Stomach (tissue), 9 donors: Measurements from ENCODE around the gene CDC25C. TPM values are rescaled to one million over a fixed set of nuclear protein-coding genes. Genes with fewer than 3 reads are reported as not detected.

Experiments used
- DNase-seq, 2 donors: peaks; one replicate each; pipeline versions ENCODE4 v3.0.0 to v3.0.0-alpha.2; 2013 to 2019
- H3K27ac ChIP-seq, 5 donors: fragments of 200-600 bp in 4 of 5; sonication (generic) in 4 of 5; one replicate each; pipeline ENCODE4 v1.5.1; 2013 to 2019; ENCODE audit warnings: mild to moderate bottlenecking in 1 of 5, moderate library complexity in 1 of 5
- H3K27me3 ChIP-seq, 3 donors: fragments of 200-600 bp; sonication (generic); one replicate each; pipeline ENCODE4 v1.5.1; 2017 to 2019; ENCODE audit warnings: mixed run types in 1 of 3
- H3K36me3 ChIP-seq, 4 donors: fragments of 200-600 bp; sonication (generic); 1 replicate in 3 of 4; 2 replicates in 1 of 4; pipeline ENCODE4 v1.5.1; 2016 to 2019
- H3K4me1 ChIP-seq, 4 donors: fragments of 200-600 bp; sonication (generic); one replicate each; pipeline ENCODE4 v1.5.1; 2016 to 2019
- H3K4me3 ChIP-seq, 4 donors: fragments of 200-600 bp; sonication (generic) in 3 of 4; one replicate each; pipeline ENCODE4 v1.5.1; 2016 to 2019; ENCODE audit warnings: mild to moderate bottlenecking in 1 of 4
- H3K9me3 ChIP-seq, 4 donors: fragments of 200-600 bp; sonication (generic); one replicate each; pipeline ENCODE4 v1.5.1; 2016 to 2019
- EP300 ChIP-seq: sonication (generic); formaldehyde crosslinking; IDR thresholded peaks from one replicate; pipeline ENCODE4 v1.6.1; 2017; ENCODE audit warnings: antibody characterized with exemption
- POLR2A ChIP-seq, 4 donors: fragments of 450-650 bp; IDR thresholded peaks; one replicate each; pipeline ENCODE4 v1.6.1; 2016; ENCODE audit warnings: antibody characterized with exemption in 4 of 4, control low read depth in 2 of 4, mild to moderate bottlenecking in 1 of 4, moderate library complexity in 1 of 4
- POLR2AphosphoS5 ChIP-seq, 3 donors: sonication (generic); formaldehyde crosslinking; IDR thresholded peaks; one replicate each; pipeline ENCODE4 v1.6.1; 2016; ENCODE audit warnings: antibody characterized with exemption in 3 of 3
- WGBS, 5 donors: extraction: QIAGEN DNeasy Blood & Tissue Kit in 3 of 5; methylation state at CpG; one replicate each; pipeline versions ENCODE4 v1.1.5 to v1.1.7; 2013 to 2018; 5-methylcytosine and 5-hydroxymethylcytosine counted together
- intact Hi-C: fragments of 100-400 bp; cut with DNase I; formaldehyde crosslinking; loops from one replicate; pipeline ENCODE4 v1.15.1; 2023; ENCODE audit warnings: low total_unique reads
- polyA plus RNA-seq, 3 donors: library from polyadenylated mRNA; stranded (reverse); fragments of 200-250 nt; gene quantifications; one replicate each; pipeline ENCODE4 v1.2.3, GENCODE V29; 2013
- total RNA-seq, 5 donors: library from RNA; depleted of rRNA; stranded (reverse); fragments of >200 nt; gene quantifications; one replicate each; pipeline versions ENCODE4 v1.1.0 to v1.2.3, GENCODE V29; 2014 to 2016
- TF ChIP-seq, protein P1 (sequence below), 7 experiments: fragments of 450-650 bp in 4 of 7; fragments of 200-600 bp in 3 of 7; sonication (generic) in 3 of 7; IDR thresholded peaks; one replicate each; pipeline ENCODE4 v1.5.1; 2016 to 2019; ENCODE audit warnings: antibody characterized with exemption in 7 of 7, control low read depth in 2 of 7, mild to moderate bottlenecking in 1 of 7
- donor health status: healthy with polysubstance abuse.
- donor health status: Bipolar disorder and iron deficiency.
- donor health status: healthy.

The CDC25C gene
- total and polyA plus RNA-seq, 8 donors, result 0.75 to 4.1 (median 2.1) TPM; not detected in 3

DNA sequence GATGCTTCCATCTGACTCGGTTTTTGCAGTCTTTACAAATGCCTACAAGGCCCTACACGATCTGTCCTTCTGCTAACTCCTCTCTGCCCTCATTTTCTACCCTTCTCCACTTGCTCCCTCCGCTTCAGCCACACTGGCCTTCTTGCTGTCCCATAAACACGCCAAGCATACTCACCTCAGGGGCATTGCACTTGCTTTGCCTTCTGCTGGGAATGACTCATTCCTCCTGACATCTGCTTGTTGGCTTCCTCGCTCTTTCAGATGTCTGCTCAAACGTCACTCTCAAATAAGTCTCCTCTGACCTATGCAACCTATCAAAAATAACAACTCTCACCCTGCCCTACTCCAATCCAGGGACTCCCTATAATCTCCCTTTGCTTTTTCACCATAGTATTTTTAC lies 28.2 kb downstream of the CDC25C start:
- no peak overlapping the region for H3K27ac ChIP-seq
- no peaks in the 10 kb centered on the region for H3K36me3 ChIP-seq
- 85 to 89% (median 86%) methylated on average over 6 of the region's 6 CpGs for WGBS, 5 donors
- no peaks in the 10 kb centered on the region for H3K9me3 ChIP-seq
- no peak for DNase-seq
- no peak overlapping the region for H3K4me3 ChIP-seq
- TF ChIP-seq POLR2AphosphoS5 (IDR thresholded peaks at IDR 0.05), result no peak
- TF ChIP-seq, protein P1, sequence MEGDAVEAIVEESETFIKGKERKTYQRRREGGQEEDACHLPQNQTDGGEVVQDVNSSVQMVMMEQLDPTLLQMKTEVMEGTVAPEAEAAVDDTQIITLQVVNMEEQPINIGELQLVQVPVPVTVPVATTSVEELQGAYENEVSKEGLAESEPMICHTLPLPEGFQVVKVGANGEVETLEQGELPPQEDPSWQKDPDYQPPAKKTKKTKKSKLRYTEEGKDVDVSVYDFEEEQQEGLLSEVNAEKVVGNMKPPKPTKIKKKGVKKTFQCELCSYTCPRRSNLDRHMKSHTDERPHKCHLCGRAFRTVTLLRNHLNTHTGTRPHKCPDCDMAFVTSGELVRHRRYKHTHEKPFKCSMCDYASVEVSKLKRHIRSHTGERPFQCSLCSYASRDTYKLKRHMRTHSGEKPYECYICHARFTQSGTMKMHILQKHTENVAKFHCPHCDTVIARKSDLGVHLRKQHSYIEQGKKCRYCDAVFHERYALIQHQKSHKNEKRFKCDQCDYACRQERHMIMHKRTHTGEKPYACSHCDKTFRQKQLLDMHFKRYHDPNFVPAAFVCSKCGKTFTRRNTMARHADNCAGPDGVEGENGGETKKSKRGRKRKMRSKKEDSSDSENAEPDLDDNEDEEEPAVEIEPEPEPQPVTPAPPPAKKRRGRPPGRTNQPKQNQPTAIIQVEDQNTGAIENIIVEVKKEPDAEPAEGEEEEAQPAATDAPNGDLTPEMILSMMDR (IDR thresholded peaks at IDR 0.05), result no peak
- TF ChIP-seq POLR2A (IDR thresholded peaks at IDR 0.05), result no peak
- TF ChIP-seq EP300, result no peak
- no peaks in the 10 kb centered on the region for H3K4me1 ChIP-seq
- no peaks in the 10 kb centered on the region for H3K27me3 ChIP-seq
- intact Hi-C loops, result no loop called here

DNA sequence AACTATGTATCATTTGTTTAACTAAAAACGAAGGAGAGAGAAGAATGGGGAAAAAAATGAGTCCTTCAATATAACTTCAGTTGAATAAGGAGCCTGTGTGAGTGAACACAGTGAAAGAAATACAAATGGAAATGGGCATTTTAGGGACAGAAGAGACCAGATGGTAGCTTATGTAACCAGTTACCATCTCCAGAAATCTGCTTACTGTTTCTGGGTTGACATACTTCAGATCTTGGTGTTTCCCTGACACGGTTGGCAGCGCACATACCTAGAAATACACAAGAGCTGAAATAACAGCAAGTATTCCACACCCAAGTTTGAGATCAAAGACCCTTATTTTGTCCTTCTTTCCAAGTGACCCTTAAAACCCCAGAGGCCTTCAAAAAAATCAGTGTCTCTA lies 42.3 kb downstream of the CDC25C start:
- Histone ChIP-seq H3K27ac (no peak overlapping the region), H3K4me3 (no peak overlapping the region), H3K9me3 (no peaks in the 10 kb centered on the region), H3K4me1 (peaks cover 0 to 4% (median 0%) of the 10 kb centered on the region in 4 donors), H3K27me3 (no peaks in the 10 kb centered on the region), H3K36me3 (no peaks in the 10 kb centered on the region)
- DNase-seq, result no peak
- 77 to 86% (median 81%) methylated on average over 3 of the region's 3 CpGs for WGBS, 5 donors
- intact Hi-C loops, result no loop called here
- TF ChIP-seq POLR2AphosphoS5 (IDR thresholded peaks at IDR 0.05), result no peak
- TF ChIP-seq EP300, result no peak
- TF ChIP-seq, protein P1 (IDR thresholded peaks at IDR 0.05), result no peak
- TF ChIP-seq POLR2A (IDR thresholded peaks at IDR 0.05), result no peak

DNA sequence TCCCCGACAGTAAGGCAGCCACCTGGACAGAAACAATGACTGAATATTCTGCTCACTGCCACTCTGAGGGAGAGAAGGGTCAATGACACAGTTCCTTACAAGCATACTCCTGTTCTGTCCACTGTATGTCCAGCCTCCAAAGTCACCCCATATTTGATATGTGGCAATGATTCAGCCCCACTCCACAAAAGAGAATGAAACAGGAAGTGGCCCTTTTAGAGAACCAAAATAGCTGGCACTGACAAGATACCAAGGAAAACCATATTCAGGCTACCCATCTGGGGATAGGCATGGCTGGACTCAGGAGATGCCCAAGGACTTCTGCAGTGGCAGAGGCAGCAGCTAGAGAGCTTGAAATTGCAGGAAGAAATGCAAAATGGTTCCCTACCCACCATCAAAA lies 44.4 kb downstream of the CDC25C start:
- WGBS, 5 donors, result 87 to 100% (median 97%) methylated on average over 1 of the region's 1 CpG
- Histone ChIP-seq H3K9me3 (no peaks in the 10 kb centered on the region), H3K27me3 (no peaks in the 10 kb centered on the region), H3K36me3 (no peaks in the 10 kb centered on the region), H3K27ac (no peak overlapping the region), H3K4me1 (peaks cover 0 to 7% (median 2%) of the 10 kb centered on the region in 4 donors), H3K4me3 (no peak overlapping the region)
- DNase-seq, result no peak
- no peak for TF ChIP-seq POLR2AphosphoS5 (IDR thresholded peaks at IDR 0.05)
- TF ChIP-seq, protein P1 (IDR thresholded peaks at IDR 0.05), result no peak
- intact Hi-C loops, result no loop called here

DNA sequence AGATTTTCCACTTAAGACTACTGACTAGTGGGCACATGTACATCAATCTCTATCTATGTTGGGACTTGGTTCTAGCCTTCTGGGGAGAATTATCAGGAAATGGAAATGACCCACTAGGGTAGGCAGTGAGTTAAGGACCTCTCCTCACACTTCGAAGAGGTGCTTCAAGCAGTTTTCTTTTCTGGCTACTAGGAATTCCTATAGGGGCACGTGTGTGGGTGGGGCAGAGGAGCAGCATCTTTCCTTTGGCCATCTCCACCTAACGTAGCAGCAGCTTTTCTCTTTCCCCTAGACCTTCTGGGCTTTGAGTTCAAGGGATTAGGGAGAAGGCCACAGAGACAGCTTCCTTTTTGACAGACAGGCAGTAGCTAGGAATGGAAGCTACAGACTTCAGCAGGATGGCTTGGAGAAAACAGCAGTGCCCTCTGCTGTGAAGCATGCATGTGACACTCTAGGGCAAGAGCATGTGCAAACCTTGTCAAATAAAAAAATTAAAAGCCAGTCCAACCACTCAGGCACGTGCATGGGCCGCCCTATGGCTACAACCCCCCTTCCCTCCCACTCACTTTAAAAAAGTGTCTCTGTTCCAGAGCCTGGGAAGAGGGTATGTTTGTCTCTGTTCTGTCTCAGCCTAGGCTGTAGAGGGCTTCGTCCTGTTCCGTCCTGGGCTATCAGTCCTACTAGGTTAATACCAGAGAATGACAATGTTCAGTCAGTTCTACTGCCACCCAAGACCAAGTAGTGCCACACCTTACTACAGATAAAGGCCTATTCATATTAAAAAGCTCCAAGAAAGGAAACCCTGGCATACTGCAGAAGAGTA lies 48.5 kb downstream of the CDC25C start:
- WGBS, 5 donors, result 50 to 58% (median 55%) methylated on average over 7 of the region's 7 CpGs
- H3K4me1 ChIP-seq, result peaks cover 0 to 7% (median 2%) of the 10 kb centered on the region in 4 donors
- H3K27ac ChIP-seq, result no peak overlapping the region
- H3K4me3 ChIP-seq, result no peak overlapping the region
- no peaks in the 10 kb centered on the region for H3K9me3 ChIP-seq
- H3K36me3 ChIP-seq, result no peaks in the 10 kb centered on the region
- intact Hi-C loops, result no loop called here
- H3K27me3 ChIP-seq, result no peaks in the 10 kb centered on the region
- DNase-seq, result peak; percentile 57 to 89
- TF ChIP-seq, protein P1 (IDR thresholded peaks at IDR 0.05), result peak in 5 of 7 experiments; percentile 17 to 56 (median 37)
- no peak for TF ChIP-seq POLR2A (IDR thresholded peaks at IDR 0.05)
